Uterus (tissue), 4 donors: Measurements from ENCODE around the gene FOXC1. TPM values are rescaled to one million over a fixed set of nuclear protein-coding genes. Genes with fewer than 3 reads are reported as not detected.

Experiments
- DNase-seq, 2 donors: peaks; one replicate each; pipeline ENCODE4 v3.0.0-alpha.2; 2019 to 2020
- H3K27ac ChIP-seq, 2 donors: fragments of 200-600 bp; sonication (generic); 1 replicate in 1 of 2; 2 replicates in 1 of 2; pipeline ENCODE4 v1.5.1; 2016 to 2018
- H3K27me3 ChIP-seq, 2 donors: fragments of 200-600 bp; sonication (generic); one replicate each; pipeline ENCODE4 v1.5.1; 2018 to 2019; ENCODE audit warnings: control low read depth in 1 of 2
- H3K36me3 ChIP-seq, 2 donors: fragments of 200-600 bp; sonication (generic); one replicate each; pipeline ENCODE4 v1.5.1; 2019; ENCODE audit warnings: control low read depth in 1 of 2
- H3K4me1 ChIP-seq, 2 donors: fragments of 200-600 bp; sonication (generic); one replicate each; pipeline ENCODE4 v1.5.1; 2018 to 2019; ENCODE audit warnings: control low read depth in 1 of 2
- H3K4me3 ChIP-seq, 2 donors: fragments of 200-600 bp; sonication (generic); 1 replicate in 1 of 2; 2 replicates in 1 of 2; pipeline ENCODE4 v1.5.1; 2018 to 2019; ENCODE audit warnings: mild to moderate bottlenecking in 1 of 2
- H3K9me3 ChIP-seq, 2 donors: fragments of 200-600 bp; sonication (generic); one replicate each; pipeline ENCODE4 v1.5.1; 2019; ENCODE audit warnings: control low read depth in 1 of 2
- POLR2A ChIP-seq, 2 donors: fragments of 450-650 bp; IDR thresholded peaks; one replicate each; pipeline ENCODE4 v1.6.1; 2016; ENCODE audit warnings: antibody characterized with exemption in 2 of 2, mild to moderate bottlenecking in 1 of 2, moderate library complexity in 1 of 2
- intact Hi-C: fragments of 100-400 bp; cut with DNase I; formaldehyde crosslinking; loops from one replicate; pipeline ENCODE4 v1.15.1; 2023; ENCODE audit warnings: low total_unique reads
- total RNA-seq, 4 donors: library from RNA; depleted of rRNA in 3 of 4; stranded (reverse); fragments of >200 nt in 3 of 4; gene quantifications; one replicate each; pipeline versions ENCODE4 v1.1.0 to v1.2.4, GENCODE V29; 2014 to 2023
- TF ChIP-seq, protein P1 (sequence below), 4 experiments: fragments of 200-600 bp in 2 of 4; fragments of 450-650 bp in 2 of 4; sonication (generic) in 2 of 4; IDR thresholded peaks; one replicate each; pipeline ENCODE4 v1.5.1; 2016 to 2019; ENCODE audit warnings: antibody characterized with exemption in 4 of 4, mild to moderate bottlenecking in 2 of 4, moderate library complexity in 1 of 4
- donor health status: DM: yes; HTN: yes; CAD: no.

FOXC1 gene
- total RNA-seq, 4 donors from 2014 or later, result 1.8 to 15.2 (median 5.1) TPM

DNA sequence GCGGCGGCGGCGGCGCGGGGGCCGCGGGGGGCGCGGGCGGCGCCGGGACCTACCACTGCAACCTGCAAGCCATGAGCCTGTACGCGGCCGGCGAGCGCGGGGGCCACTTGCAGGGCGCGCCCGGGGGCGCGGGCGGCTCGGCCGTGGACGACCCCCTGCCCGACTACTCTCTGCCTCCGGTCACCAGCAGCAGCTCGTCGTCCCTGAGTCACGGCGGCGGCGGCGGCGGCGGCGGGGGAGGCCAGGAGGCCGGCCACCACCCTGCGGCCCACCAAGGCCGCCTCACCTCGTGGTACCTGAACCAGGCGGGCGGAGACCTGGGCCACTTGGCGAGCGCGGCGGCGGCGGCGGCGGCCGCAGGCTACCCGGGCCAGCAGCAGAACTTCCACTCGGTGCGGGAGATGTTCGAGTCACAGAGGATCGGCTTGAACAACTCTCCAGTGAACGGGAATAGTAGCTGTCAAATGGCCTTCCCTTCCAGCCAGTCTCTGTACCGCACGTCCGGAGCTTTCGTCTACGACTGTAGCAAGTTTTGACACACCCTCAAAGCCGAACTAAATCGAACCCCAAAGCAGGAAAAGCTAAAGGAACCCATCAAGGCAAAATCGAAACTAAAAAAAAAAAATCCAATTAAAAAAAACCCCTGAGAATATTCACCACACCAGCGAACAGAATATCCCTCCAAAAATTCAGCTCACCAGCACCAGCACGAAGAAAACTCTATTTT lies 2.0 kb downstream of the FOXC1 start:
- Histone ChIP-seq H3K36me3 (no peaks in the 10 kb centered on the region), H3K9me3 (no peaks in the 10 kb centered on the region), H3K27ac (peak overlapping the region; percentile 11 to 89), H3K27me3 (peaks cover 36 to 54% of the 10 kb centered on the region in 2 donors), H3K4me3 (peak overlapping the region; percentile 7 to 67), H3K4me1 (peaks cover 0 to 11% of the 10 kb centered on the region in 2 donors)
- intact Hi-C loops, result no loop called here
- DNase-seq, result no peak
- TF ChIP-seq, protein P1, sequence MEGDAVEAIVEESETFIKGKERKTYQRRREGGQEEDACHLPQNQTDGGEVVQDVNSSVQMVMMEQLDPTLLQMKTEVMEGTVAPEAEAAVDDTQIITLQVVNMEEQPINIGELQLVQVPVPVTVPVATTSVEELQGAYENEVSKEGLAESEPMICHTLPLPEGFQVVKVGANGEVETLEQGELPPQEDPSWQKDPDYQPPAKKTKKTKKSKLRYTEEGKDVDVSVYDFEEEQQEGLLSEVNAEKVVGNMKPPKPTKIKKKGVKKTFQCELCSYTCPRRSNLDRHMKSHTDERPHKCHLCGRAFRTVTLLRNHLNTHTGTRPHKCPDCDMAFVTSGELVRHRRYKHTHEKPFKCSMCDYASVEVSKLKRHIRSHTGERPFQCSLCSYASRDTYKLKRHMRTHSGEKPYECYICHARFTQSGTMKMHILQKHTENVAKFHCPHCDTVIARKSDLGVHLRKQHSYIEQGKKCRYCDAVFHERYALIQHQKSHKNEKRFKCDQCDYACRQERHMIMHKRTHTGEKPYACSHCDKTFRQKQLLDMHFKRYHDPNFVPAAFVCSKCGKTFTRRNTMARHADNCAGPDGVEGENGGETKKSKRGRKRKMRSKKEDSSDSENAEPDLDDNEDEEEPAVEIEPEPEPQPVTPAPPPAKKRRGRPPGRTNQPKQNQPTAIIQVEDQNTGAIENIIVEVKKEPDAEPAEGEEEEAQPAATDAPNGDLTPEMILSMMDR (IDR thresholded peaks at IDR 0.05), result no peak
- no peak for TF ChIP-seq POLR2A (IDR thresholded peaks at IDR 0.05)

DNA sequence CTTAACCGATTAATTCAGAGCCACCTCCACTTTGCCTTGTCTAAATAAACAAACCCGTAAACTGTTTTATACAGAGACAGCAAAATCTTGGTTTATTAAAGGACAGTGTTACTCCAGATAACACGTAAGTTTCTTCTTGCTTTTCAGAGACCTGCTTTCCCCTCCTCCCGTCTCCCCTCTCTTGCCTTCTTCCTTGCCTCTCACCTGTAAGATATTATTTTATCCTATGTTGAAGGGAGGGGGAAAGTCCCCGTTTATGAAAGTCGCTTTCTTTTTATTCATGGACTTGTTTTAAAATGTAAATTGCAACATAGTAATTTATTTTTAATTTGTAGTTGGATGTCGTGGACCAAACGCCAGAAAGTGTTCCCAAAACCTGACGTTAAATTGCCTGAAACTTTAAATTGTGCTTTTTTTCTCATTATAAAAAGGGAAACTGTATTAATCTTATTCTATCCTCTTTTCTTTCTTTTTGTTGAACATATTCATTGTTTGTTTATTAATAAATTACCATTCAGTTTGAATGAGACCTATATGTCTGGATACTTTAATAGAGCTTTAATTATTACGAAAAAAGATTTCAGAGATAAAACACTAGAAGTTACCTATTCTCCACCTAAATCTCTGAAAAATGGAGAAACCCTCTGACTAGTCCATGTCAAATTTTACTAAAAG lies 2.7 kb downstream of the FOXC1 start:
- intact Hi-C loops, result no loop called here
- no peaks in the 10 kb centered on the region for H3K9me3 ChIP-seq
- peak overlapping the region; percentile 7 to 67 for H3K4me3 ChIP-seq
- DNase-seq, result no peak
- TF ChIP-seq, protein P1 (IDR thresholded peaks at IDR 0.05), result no peak
- no peak for TF ChIP-seq POLR2A (IDR thresholded peaks at IDR 0.05)
- no peaks in the 10 kb centered on the region for H3K36me3 ChIP-seq
- H3K4me1 ChIP-seq, result peaks cover 0 to 11% of the 10 kb centered on the region in 2 donors
- H3K27me3 ChIP-seq, result peaks cover 30 to 47% of the 10 kb centered on the region in 2 donors
- peak overlapping the region; percentile 11 to 89 for H3K27ac ChIP-seq

DNA sequence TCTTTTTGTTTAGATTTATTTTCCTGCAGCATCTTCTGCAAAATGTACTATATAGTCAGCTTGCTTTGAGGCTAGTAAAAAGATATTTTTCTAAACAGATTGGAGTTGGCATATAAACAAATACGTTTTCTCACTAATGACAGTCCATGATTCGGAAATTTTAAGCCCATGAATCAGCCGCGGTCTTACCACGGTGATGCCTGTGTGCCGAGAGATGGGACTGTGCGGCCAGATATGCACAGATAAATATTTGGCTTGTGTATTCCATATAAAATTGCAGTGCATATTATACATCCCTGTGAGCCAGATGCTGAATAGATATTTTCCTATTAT lies 3.2 kb downstream of the FOXC1 start:
- peak overlapping the region in 1 of 2 donors; percentile 89 for H3K27ac ChIP-seq
- DNase-seq, result no peak
- no peaks in the 10 kb centered on the region for H3K9me3 ChIP-seq
- H3K4me3 ChIP-seq, result peak overlapping the region in 1 of 2 donors; percentile 7
- H3K36me3 ChIP-seq, result no peaks in the 10 kb centered on the region
- no peak for TF ChIP-seq POLR2A (IDR thresholded peaks at IDR 0.05)
- TF ChIP-seq, protein P1 (IDR thresholded peaks at IDR 0.05), result no peak
- H3K4me1 ChIP-seq, result peaks cover 0 to 11% of the 10 kb centered on the region in 2 donors
- peaks cover 25 to 42% of the 10 kb centered on the region in 2 donors for H3K27me3 ChIP-seq
- intact Hi-C loops, result no loop called here

DNA sequence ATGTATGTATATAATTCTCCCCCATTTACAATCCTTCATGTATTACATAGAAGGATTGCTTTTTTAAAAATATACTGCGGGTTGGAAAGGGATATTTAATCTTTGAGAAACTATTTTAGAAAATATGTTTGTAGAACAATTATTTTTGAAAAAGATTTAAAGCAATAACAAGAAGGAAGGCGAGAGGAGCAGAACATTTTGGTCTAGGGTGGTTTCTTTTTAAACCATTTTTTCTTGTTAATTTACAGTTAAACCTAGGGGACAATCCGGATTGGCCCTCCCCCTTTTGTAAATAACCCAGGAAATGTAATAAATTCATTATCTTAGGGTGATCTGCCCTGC lies 3.6 kb downstream of the FOXC1 start:
- H3K9me3 ChIP-seq, result no peaks in the 10 kb centered on the region
- peaks cover 24 to 39% of the 10 kb centered on the region in 2 donors for H3K27me3 ChIP-seq
- H3K4me3 ChIP-seq, result peak overlapping the region in 1 of 2 donors; percentile 9
- H3K27ac ChIP-seq, result peak overlapping the region in 1 of 2 donors; percentile 89
- no peak for DNase-seq
- intact Hi-C loops, result no loop called here
- TF ChIP-seq, protein P1 (IDR thresholded peaks at IDR 0.05), result no peak
- TF ChIP-seq POLR2A (IDR thresholded peaks at IDR 0.05), result no peak
- peaks cover 0 to 11% of the 10 kb centered on the region in 2 donors for H3K4me1 ChIP-seq
- H3K36me3 ChIP-seq, result no peaks in the 10 kb centered on the region
